Loucy (cell line): ENCODE data around the gene KRT33B.

Experiments
- EZH2phosphoT487 ChIP-seq: fragments of 200-600 bp; IDR thresholded peaks from 2 replicates; pipeline ENCODE4 v1.6.1; 2018; ENCODE audit warnings: antibody characterized with exemption, mild to moderate bottlenecking, moderate library complexity, borderline replicate concordance
- TF ChIP-seq, protein P1 (sequence below): fragments of 200-600 bp; sonication (generic); conservative IDR thresholded peaks from 2 replicates; pipeline ENCODE4 v1.5.1; 2014; ENCODE audit warnings: mild to moderate bottlenecking, antibody characterized with exemption, low read length

DNA sequence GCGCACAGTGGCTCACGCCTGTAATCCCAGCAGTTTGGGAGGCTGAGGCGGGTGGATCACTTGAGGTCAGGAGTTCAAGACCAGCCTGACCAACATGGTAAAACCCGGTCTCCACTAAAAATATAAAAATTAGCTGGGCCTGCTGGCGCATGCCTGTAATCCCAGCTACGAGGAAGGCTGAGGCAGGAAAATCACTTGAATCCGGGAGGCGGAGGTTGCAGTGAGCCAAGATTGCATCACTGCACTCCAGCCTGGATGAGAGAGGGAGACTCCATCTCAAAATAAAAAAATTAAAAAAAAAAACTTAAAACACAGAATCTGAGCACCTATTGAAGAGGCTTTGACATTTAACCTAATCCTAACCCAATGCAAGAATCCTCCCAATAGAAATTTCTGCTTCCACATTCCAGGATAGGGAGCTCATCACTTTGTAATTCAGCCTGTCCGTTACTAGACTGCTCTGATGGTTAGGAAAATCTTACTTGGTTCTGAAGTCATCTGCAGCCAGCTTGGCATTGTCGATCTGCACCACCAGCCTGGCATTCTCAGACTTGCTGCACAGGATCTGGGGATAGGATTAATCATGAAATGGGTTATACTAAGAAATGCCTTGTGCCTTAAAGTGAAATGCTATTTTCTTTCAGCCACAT is 2.1 kb downstream of the KRT33B start:
- TF ChIP-seq, protein P1, sequence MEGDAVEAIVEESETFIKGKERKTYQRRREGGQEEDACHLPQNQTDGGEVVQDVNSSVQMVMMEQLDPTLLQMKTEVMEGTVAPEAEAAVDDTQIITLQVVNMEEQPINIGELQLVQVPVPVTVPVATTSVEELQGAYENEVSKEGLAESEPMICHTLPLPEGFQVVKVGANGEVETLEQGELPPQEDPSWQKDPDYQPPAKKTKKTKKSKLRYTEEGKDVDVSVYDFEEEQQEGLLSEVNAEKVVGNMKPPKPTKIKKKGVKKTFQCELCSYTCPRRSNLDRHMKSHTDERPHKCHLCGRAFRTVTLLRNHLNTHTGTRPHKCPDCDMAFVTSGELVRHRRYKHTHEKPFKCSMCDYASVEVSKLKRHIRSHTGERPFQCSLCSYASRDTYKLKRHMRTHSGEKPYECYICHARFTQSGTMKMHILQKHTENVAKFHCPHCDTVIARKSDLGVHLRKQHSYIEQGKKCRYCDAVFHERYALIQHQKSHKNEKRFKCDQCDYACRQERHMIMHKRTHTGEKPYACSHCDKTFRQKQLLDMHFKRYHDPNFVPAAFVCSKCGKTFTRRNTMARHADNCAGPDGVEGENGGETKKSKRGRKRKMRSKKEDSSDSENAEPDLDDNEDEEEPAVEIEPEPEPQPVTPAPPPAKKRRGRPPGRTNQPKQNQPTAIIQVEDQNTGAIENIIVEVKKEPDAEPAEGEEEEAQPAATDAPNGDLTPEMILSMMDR: no peak
- TF ChIP-seq EZH2phosphoT487: no peak
